Activated CD4-positive, alpha-beta T cell treated with anti-CD3 and anti-CD28 coated beads, Interleukin-2, amount 10 ng/mL, durations not matched to agents 7 days and 5 days (primary cell): Measurements from ENCODE around the gene ARHGAP5. TPM values are rescaled to one million over a fixed set of nuclear protein-coding genes. Genes with fewer than 3 reads are reported as not detected.
A peak's percentile ranks its signal among the peaks of the same experiment; 100 is the strongest.

ENCODE experiments used
- CTCF ChIA-PET: fragments of 350-600 bp; sonication (Branson Sonifier 250); formaldehyde crosslinking; loops from one replicate; lab custom pipeline; 2021; ENCODE audit warnings: antibody characterized with exemption; lab: Charles Lee
- POLR2A ChIA-PET: fragments of 350-600 bp; sonication (Branson Sonifier 250); formaldehyde crosslinking; loops from one replicate; lab custom pipeline; 2021; ENCODE audit warnings: antibody characterized with exemption; lab: Charles Lee
- DNase-seq: peaks from one replicate; pipeline ENCODE4 v3.0.0-alpha.2; 2020
- H3K27ac Mint-ChIP-seq: one replicate; pipeline ENCODE4 v1.8.0; 2021; ENCODE audit warnings: mild to moderate bottlenecking, moderate library complexity, mixed read lengths
- H3K27me3 Mint-ChIP-seq: one replicate; pipeline ENCODE4 v1.8.0; 2021; ENCODE audit warnings: mixed read lengths
- H3K36me3 Mint-ChIP-seq: one replicate; pipeline ENCODE4 v1.8.0; 2021; ENCODE audit warnings: low read depth, mixed read lengths
- H3K4me1 Mint-ChIP-seq: one replicate; pipeline ENCODE4 v1.8.0; 2021; ENCODE audit warnings: mixed read lengths
- H3K4me3 Mint-ChIP-seq: one replicate; pipeline ENCODE4 v1.8.0; 2021; ENCODE audit warnings: mild to moderate bottlenecking, moderate library complexity, mixed read lengths
- H3K9me3 Mint-ChIP-seq: one replicate; pipeline ENCODE4 v1.8.0; 2021; ENCODE audit warnings: mixed read lengths
- total RNA-seq, 2 experiments: library from RNA; stranded (reverse); gene quantifications; one replicate each; pipeline ENCODE4 v1.2.3, GENCODE V29; 2021

The ARHGAP5 gene
- total RNA-seq, 2 experiments from 2014 or later = 35.7 to 38.6 TPM

GRCh38 chr14:32185097-32185496 is 108.0 kb downstream of the ARHGAP5 start:
- Mint-ChIP-seq H3K27ac (no peak overlapping the region), H3K4me1 (peaks cover 7% of the 10 kb centered on the region), H3K4me3 (no peak overlapping the region), H3K9me3 (peaks cover 17% of the 10 kb centered on the region), H3K27me3 (peaks cover 8% of the 10 kb centered on the region), H3K36me3 (peaks cover 3% of the 10 kb centered on the region)
- no peak for DNase-seq
- POLR2A ChIA-PET = no interaction called here
- CTCF ChIA-PET = no interaction called here

GRCh38 chr14:32186248-32186647 is 109.1 kb downstream of the ARHGAP5 start:
- H3K4me1 Mint-ChIP-seq = peaks cover 7% of the 10 kb centered on the region
- DNase-seq = no peak
- ChIA-PET POLR2A (no interaction called here), CTCF (interaction anchor here (0.6 kb wide), 1 partner anchor 24 kb away, joined by 3 read pairs; no protein-coding TSS in a partner anchor)
- no peak overlapping the region for H3K4me3 Mint-ChIP-seq
- peaks cover 3% of the 10 kb centered on the region for H3K36me3 Mint-ChIP-seq
- H3K27me3 Mint-ChIP-seq = peaks cover 2% of the 10 kb centered on the region
- H3K27ac Mint-ChIP-seq = no peak overlapping the region
- H3K9me3 Mint-ChIP-seq = peaks cover 17% of the 10 kb centered on the region

GRCh38 chr14:32189811-32190210 is 112.7 kb downstream of the ARHGAP5 start:
- Mint-ChIP-seq H3K9me3 (peaks cover 13% of the 10 kb centered on the region), H3K27ac (no peak overlapping the region), H3K4me3 (no peak overlapping the region), H3K4me1 (peaks cover 7% of the 10 kb centered on the region), H3K27me3 (no peaks in the 10 kb centered on the region), H3K36me3 (peaks cover 3% of the 10 kb centered on the region)
- CTCF ChIA-PET = no interaction called here
- POLR2A ChIA-PET = no interaction called here
- no peak for DNase-seq

GRCh38 chr14:32190673-32191072 is 113.6 kb downstream of the ARHGAP5 start:
- peaks cover 8% of the 10 kb centered on the region for H3K9me3 Mint-ChIP-seq
- peaks cover 3% of the 10 kb centered on the region for H3K36me3 Mint-ChIP-seq
- DNase-seq = no peak
- peaks cover 7% of the 10 kb centered on the region for H3K4me1 Mint-ChIP-seq
- ChIA-PET POLR2A (interaction anchor here (0.6 kb wide), 1 partner anchor 20 kb away, joined by 3 read pairs; no protein-coding TSS in a partner anchor), CTCF (no interaction called here)
- no peak overlapping the region for H3K4me3 Mint-ChIP-seq
- H3K27me3 Mint-ChIP-seq = peaks cover 3% of the 10 kb centered on the region
- no peak overlapping the region for H3K27ac Mint-ChIP-seq

GRCh38 chr14:32192712-32193373 is 115.7 kb downstream of the ARHGAP5 start:
- Mint-ChIP-seq H3K4me1 (no peaks in the 10 kb centered on the region), H3K27ac (no peak overlapping the region), H3K36me3 (no peaks in the 10 kb centered on the region), H3K9me3 (peaks cover 3% of the 10 kb centered on the region), H3K27me3 (peaks cover 3% of the 10 kb centered on the region), H3K4me3 (no peak overlapping the region)
- ChIA-PET CTCF (no interaction called here), POLR2A (no interaction called here)
- DNase-seq = no peak

- no peaks in the 10 kb centered on the region for H3K36me3 Mint-ChIP-seq
- no peaks in the 10 kb centered on the region for H3K4me1 Mint-ChIP-seq
- peaks cover 3% of the 10 kb centered on the region for H3K9me3 Mint-ChIP-seq
- no peak overlapping the region for H3K27ac Mint-ChIP-seq
- CTCF ChIA-PET = no interaction called here
- POLR2A ChIA-PET = no interaction called here
- peaks cover 3% of the 10 kb centered on the region for H3K27me3 Mint-ChIP-seq
- no peak for DNase-seq
- H3K4me3 Mint-ChIP-seq = no peak overlapping the region
These were observed 116.4 kb downstream of the ARHGAP5 start for GRCh38 chr14:32193532-32193931.

- peaks cover 3% of the 10 kb centered on the region for H3K27me3 Mint-ChIP-seq
- H3K4me3 Mint-ChIP-seq = no peak overlapping the region
- H3K36me3 Mint-ChIP-seq = no peaks in the 10 kb centered on the region
- H3K9me3 Mint-ChIP-seq = peaks cover 3% of the 10 kb centered on the region
- DNase-seq = no peak
- CTCF ChIA-PET = no interaction called here
- POLR2A ChIA-PET = no interaction called here
- peaks cover 2% of the 10 kb centered on the region for H3K4me1 Mint-ChIP-seq
- H3K27ac Mint-ChIP-seq = no peak overlapping the region
These were observed 118.5 kb downstream of the ARHGAP5 start for GRCh38 chr14:32195636-32196035.

- Mint-ChIP-seq H3K27me3 (peaks cover 3% of the 10 kb centered on the region), H3K27ac (no peak overlapping the region), H3K4me1 (peaks cover 23% of the 10 kb centered on the region), H3K4me3 (no peak overlapping the region), H3K36me3 (no peaks in the 10 kb centered on the region), H3K9me3 (peaks cover 3% of the 10 kb centered on the region)
- CTCF ChIA-PET = interaction anchor here (1.2 kb wide), 1 partner anchor 121 kb away, joined by 3 read pairs; the partner anchor contains the start of gene ARHGAP5
- POLR2A ChIA-PET = no interaction called here
- no peak for DNase-seq
These were observed 120.8 kb downstream of the ARHGAP5 start for GRCh38 chr14:32197919-32198318.

- Mint-ChIP-seq H3K9me3 (no peaks in the 10 kb centered on the region), H3K4me1 (peaks cover 39% of the 10 kb centered on the region), H3K4me3 (peak overlapping the region; percentile 86), H3K27ac (peak overlapping the region; percentile 97), H3K36me3 (peaks cover 2% of the 10 kb centered on the region), H3K27me3 (peaks cover 2% of the 10 kb centered on the region)
- POLR2A ChIA-PET = no interaction called here
- CTCF ChIA-PET = no interaction called here
- no peak for DNase-seq
These were observed 123.5 kb downstream of the ARHGAP5 start for GRCh38 chr14:32200368-32201192.

GRCh38 chr14:32201193-32201815 is 124.2 kb downstream of the ARHGAP5 start:
- peak; percentile 71 for DNase-seq
- Mint-ChIP-seq H3K4me1 (peaks cover 44% of the 10 kb centered on the region), H3K4me3 (peak overlapping the region; percentile 86), H3K27me3 (peaks cover 2% of the 10 kb centered on the region), H3K36me3 (peaks cover 2% of the 10 kb centered on the region), H3K27ac (peak overlapping the region; percentile 97), H3K9me3 (no peaks in the 10 kb centered on the region)
- CTCF ChIA-PET = interaction anchor here (0.6 kb wide), 1 partner anchor 170 kb away, joined by 4 read pairs; no protein-coding TSS in a partner anchor
- POLR2A ChIA-PET = no interaction called here

GRCh38 chr14:32201816-32202490 is 124.8 kb downstream of the ARHGAP5 start, which contains the start of gene RNU6-7:
Gene RNU6-7, plus strand, starts transcription at chr14:32202045.
- H3K4me1 Mint-ChIP-seq = peaks cover 48% of the 10 kb centered on the region
- H3K27ac Mint-ChIP-seq = peak within 1 kb of the TSS; percentile 97
- ChIA-PET POLR2A (no interaction called here), CTCF (interaction anchor here (0.6 kb wide), 1 partner anchor 170 kb away, joined by 4 read pairs; no protein-coding TSS in a partner anchor)
- H3K27me3 Mint-ChIP-seq = peaks cover 5% of the 10 kb centered on the region
- H3K9me3 Mint-ChIP-seq = no peaks in the 10 kb centered on the region
- peaks cover 2% of the 10 kb centered on the region for H3K36me3 Mint-ChIP-seq
- H3K4me3 Mint-ChIP-seq = peak within 1 kb of the TSS; percentile 86
- DNase-seq = peak; percentile 15

GRCh38 chr14:32202491-32202997 is 125.4 kb downstream of the ARHGAP5 start:
- CTCF ChIA-PET = no interaction called here
- peaks cover 5% of the 10 kb centered on the region for H3K27me3 Mint-ChIP-seq
- peaks cover 2% of the 10 kb centered on the region for H3K36me3 Mint-ChIP-seq

More at GRCh38 chr14:32202491-32202997, 125.4 kb downstream of the ARHGAP5 start:
- H3K9me3 Mint-ChIP-seq = no peaks in the 10 kb centered on the region
- POLR2A ChIA-PET = no interaction called here
- peaks cover 48% of the 10 kb centered on the region for H3K4me1 Mint-ChIP-seq
- peak overlapping the region; percentile 97 for H3K27ac Mint-ChIP-seq
- DNase-seq = no peak
- peak overlapping the region; percentile 86 for H3K4me3 Mint-ChIP-seq
